Measurements from ENCODE around the gene CELSR1. TPM values are rescaled to one million over a fixed set of nuclear protein-coding genes. Genes with fewer than 3 reads are reported as not detected.

Gene CELSR1
- total RNA-seq, 1 donor from 2014 or later, result 27.6 TPM

DNA sequence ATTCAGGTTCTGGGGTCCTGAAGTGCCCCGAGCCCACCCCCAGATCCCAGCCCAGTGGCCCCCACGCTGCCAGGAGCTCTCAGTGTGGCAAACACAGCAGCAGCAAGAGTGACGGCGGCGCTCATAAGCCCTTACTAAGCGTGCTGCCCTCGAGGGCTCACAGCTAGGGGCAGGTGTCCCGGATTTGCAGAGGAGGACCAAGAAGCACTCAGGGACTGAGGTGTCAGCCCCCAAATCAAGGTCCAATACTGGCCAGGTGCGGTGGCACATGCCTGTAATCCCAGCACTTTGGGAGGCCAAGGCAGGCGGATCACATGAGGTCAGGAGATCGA is 25.4 kb downstream of the CELSR1 start:
- DNase-seq (ENCODE audit: low read depth) (no peak), FAIRE-seq (no peak)
- Histone ChIP-seq H3K9me3 (ENCODE audit: insufficient read depth, low read depth, low read length) (no peaks in the 10 kb centered on the region), H3K36me3 (ENCODE audit: insufficient read depth, low read length) (no peaks in the 10 kb centered on the region), H2AFZ (ENCODE audit: low read depth, low read length) (no peak overlapping the region), H3K4me3 (ENCODE audit: insufficient read depth, low read depth, low read length) (no peak overlapping the region), H3K27ac (ENCODE audit: low read depth, low read length) (no peak overlapping the region), H3K9ac (ENCODE audit: low read length) (no peak overlapping the region), H4K20me1 (ENCODE audit: insufficient read depth, low read length) (peaks cover 14% of the 10 kb centered on the region), H3K27me3 (ENCODE audit: insufficient read depth, low read length) (no peaks in the 10 kb centered on the region), H3K4me1 (ENCODE audit: insufficient read depth, low read length) (peaks cover 28% of the 10 kb centered on the region), H3K4me2 (ENCODE audit: low read length) (no peak overlapping the region), H3K79me2 (ENCODE audit: insufficient read depth, low read length) (no peaks in the 10 kb centered on the region)
- Mint-ChIP-seq H3K36me3 (ENCODE audit: low read depth, unreplicated experiment) (no peaks in the 10 kb centered on the region), H3K9me3 (ENCODE audit: unreplicated experiment) (peaks cover 1% of the 10 kb centered on the region), H3K27me3 (ENCODE audit: low read depth, unreplicated experiment) (no peaks in the 10 kb centered on the region), H3K4me1 (ENCODE audit: low read depth, unreplicated experiment) (peaks cover 26% of the 10 kb centered on the region), H3K4me3 (ENCODE audit: unreplicated experiment) (no peak overlapping the region), H3K27ac (ENCODE audit: unreplicated experiment) (no peak overlapping the region)
- no peak for TF ChIP-seq EZH2 (IDR thresholded peaks at IDR 0.05; ENCODE audit: insufficient read depth, low read length)
- TF ChIP-seq, protein P1, sequence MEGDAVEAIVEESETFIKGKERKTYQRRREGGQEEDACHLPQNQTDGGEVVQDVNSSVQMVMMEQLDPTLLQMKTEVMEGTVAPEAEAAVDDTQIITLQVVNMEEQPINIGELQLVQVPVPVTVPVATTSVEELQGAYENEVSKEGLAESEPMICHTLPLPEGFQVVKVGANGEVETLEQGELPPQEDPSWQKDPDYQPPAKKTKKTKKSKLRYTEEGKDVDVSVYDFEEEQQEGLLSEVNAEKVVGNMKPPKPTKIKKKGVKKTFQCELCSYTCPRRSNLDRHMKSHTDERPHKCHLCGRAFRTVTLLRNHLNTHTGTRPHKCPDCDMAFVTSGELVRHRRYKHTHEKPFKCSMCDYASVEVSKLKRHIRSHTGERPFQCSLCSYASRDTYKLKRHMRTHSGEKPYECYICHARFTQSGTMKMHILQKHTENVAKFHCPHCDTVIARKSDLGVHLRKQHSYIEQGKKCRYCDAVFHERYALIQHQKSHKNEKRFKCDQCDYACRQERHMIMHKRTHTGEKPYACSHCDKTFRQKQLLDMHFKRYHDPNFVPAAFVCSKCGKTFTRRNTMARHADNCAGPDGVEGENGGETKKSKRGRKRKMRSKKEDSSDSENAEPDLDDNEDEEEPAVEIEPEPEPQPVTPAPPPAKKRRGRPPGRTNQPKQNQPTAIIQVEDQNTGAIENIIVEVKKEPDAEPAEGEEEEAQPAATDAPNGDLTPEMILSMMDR (IDR thresholded peaks at IDR 0.05; ENCODE audit: insufficient read depth, low read depth, low read length), result no peak

DNA sequence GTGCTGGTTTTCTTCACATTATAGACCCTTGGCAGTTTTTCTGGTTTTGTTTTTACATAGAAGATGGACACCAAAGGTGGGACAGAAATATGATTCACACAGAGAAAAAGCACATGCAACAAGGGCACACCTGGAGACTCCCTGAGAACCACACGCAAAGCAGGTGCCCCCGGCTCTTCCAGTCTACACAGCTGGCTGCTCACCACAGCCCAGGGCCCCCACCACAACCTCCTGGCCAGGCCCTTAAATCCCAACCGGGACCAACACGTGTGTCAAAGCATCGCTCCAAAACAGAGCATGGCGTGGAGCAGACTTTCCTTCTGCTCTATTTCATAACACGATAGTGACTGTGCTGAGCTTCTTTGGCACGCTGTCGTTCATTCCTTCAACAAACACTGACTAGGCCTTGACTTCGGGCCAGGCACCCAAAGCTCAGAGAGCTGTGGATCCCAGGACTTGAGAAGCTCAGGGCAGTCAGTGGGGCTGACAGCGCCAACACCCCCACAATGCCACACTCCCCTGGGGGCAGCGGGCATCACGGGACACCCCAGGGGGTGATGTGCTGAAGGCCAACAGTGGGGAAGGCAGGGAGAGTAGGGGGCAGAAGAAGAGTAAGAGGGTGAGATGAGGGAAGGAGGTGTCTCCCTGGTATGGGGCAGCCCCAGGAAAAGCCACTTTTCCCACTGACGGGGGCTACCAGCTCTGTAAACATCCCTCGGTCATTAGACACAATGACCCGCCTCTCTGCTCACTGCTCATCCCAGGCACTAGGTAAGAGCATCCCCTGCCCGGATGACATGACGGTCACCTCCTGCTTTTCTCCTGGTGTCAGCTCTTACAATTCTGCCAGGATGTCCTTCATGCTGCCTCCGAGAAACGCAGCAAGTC is 26.0 kb downstream of the CELSR1 start:
- no peaks in the 10 kb centered on the region for H3K79me2 ChIP-seq (ENCODE audit: insufficient read depth, low read length)
- Mint-ChIP-seq H3K4me1 (ENCODE audit: low read depth, unreplicated experiment) (peaks cover 29% of the 10 kb centered on the region), H3K36me3 (ENCODE audit: low read depth, unreplicated experiment) (peaks cover 3% of the 10 kb centered on the region), H3K4me3 (ENCODE audit: unreplicated experiment) (no peak overlapping the region), H3K27ac (ENCODE audit: unreplicated experiment) (no peak overlapping the region), H3K9me3 (ENCODE audit: unreplicated experiment) (no peaks in the 10 kb centered on the region), H3K27me3 (ENCODE audit: low read depth, unreplicated experiment) (no peaks in the 10 kb centered on the region)
- H3K4me2 ChIP-seq (ENCODE audit: low read length), result no peak overlapping the region
- H3K36me3 ChIP-seq (ENCODE audit: insufficient read depth, low read length), result no peaks in the 10 kb centered on the region
- H2AFZ ChIP-seq (ENCODE audit: low read depth, low read length), result no peak overlapping the region
- H3K9me3 ChIP-seq (ENCODE audit: insufficient read depth, low read depth, low read length), result no peaks in the 10 kb centered on the region
- H4K20me1 ChIP-seq (ENCODE audit: insufficient read depth, low read length), result peaks cover 10% of the 10 kb centered on the region
- no peak overlapping the region for H3K9ac ChIP-seq (ENCODE audit: low read length)
- peaks cover 28% of the 10 kb centered on the region for H3K4me1 ChIP-seq (ENCODE audit: insufficient read depth, low read length)
- DNase-seq (ENCODE audit: low read depth), result no peak
- no peak overlapping the region for H3K4me3 ChIP-seq (ENCODE audit: insufficient read depth, low read depth, low read length)
- no peaks in the 10 kb centered on the region for H3K27me3 ChIP-seq (ENCODE audit: insufficient read depth, low read length)
- FAIRE-seq, result no peak
- H3K27ac ChIP-seq (ENCODE audit: low read depth, low read length), result no peak overlapping the region
- no peak for TF ChIP-seq EZH2 (IDR thresholded peaks at IDR 0.05; ENCODE audit: insufficient read depth, low read length)
- TF ChIP-seq, protein P1 (IDR thresholded peaks at IDR 0.05; ENCODE audit: insufficient read depth, low read depth, low read length), result no peak
